MM.1S (cell line): ENCODE data around the gene CD48.

Experiments
- DNase-seq: peaks from one replicate; pipeline ENCODE4 v3.0.0-alpha.2; 2015
- H2AFZ ChIP-seq: fragments of 300-600 bp; sonication (generic); 2 replicates; pipeline ENCODE4 v1.6.0; 2016; ENCODE audit warnings: antibody characterized with exemption, low read length
- H3F3A ChIP-seq: fragments of 300-600 bp; sonication (generic); 2 replicates; pipeline ENCODE4 v1.6.1; 2016; ENCODE audit warnings: mild to moderate bottlenecking, antibody characterized with exemption, low read length, moderate library complexity, mixed read lengths; ENCODE audit not compliant: insufficient read depth
- H3K27ac ChIP-seq: fragments of 300-600 bp; sonication (generic); 2 replicates; pipeline ENCODE4 v1.5.1; 2016; ENCODE audit warnings: mild to moderate bottlenecking, low read length
- H3K27me3 ChIP-seq: fragments of 300-600 bp; sonication (generic); replicated peaks from 2 replicates; pipeline ENCODE4 v1.6.0; 2016; ENCODE audit warnings: low read length; ENCODE audit not compliant: insufficient read depth
- H3K36me3 ChIP-seq: fragments of 300-600 bp; sonication (generic); replicated peaks from 2 replicates; pipeline ENCODE4 v1.6.1; 2016; ENCODE audit warnings: mild to moderate bottlenecking, low read length, mixed read lengths; ENCODE audit not compliant: insufficient read depth
- H3K4me1 ChIP-seq: fragments of 300-600 bp; sonication (generic); 2 replicates; pipeline ENCODE4 v1.6.1; 2016; ENCODE audit warnings: low read length, mixed read lengths
- H3K4me2 ChIP-seq: fragments of 300-600 bp; sonication (generic); 2 replicates; pipeline ENCODE4 v1.6.0; 2016; ENCODE audit warnings: low read depth, low read length
- H3K4me3 ChIP-seq: fragments of 300-600 bp; sonication (generic); 2 replicates; pipeline ENCODE4 v1.5.1; 2016; ENCODE audit warnings: low read length, mixed read lengths
- H3K79me2 ChIP-seq: fragments of 300-600 bp; sonication (generic); 2 replicates; pipeline ENCODE4 v1.6.1; 2016; ENCODE audit warnings: mixed run types, low read length, mixed read lengths
- H3K9ac ChIP-seq: fragments of 300-600 bp; sonication (generic); 2 replicates; pipeline ENCODE4 v1.6.1; 2016; ENCODE audit warnings: low read length, mixed read lengths
- H3K9me2 ChIP-seq: fragments of 300-600 bp; sonication (generic); replicated peaks from 2 replicates; pipeline ENCODE4 v1.6.1; 2016; ENCODE audit warnings: mild to moderate bottlenecking, low read length, mixed read lengths; ENCODE audit not compliant: insufficient read depth
- H3K9me3 ChIP-seq: fragments of 300-600 bp; sonication (generic); replicated peaks from 2 replicates; pipeline ENCODE4 v1.6.1; 2016; ENCODE audit warnings: mild to moderate bottlenecking, low read length, mixed read lengths; ENCODE audit not compliant: insufficient read depth
- H4K20me1 ChIP-seq: fragments of 300-600 bp; sonication (generic); 2 replicates; pipeline ENCODE4 v1.6.1; 2016; ENCODE audit warnings: mild to moderate bottlenecking, low read length, moderate library complexity, mixed read lengths; ENCODE audit not compliant: insufficient read depth
- EZH2 ChIP-seq: fragments of 300-600 bp; sonication (generic); optimal IDR thresholded peaks from 2 replicates; pipeline ENCODE3; 2017; ENCODE audit warnings: low read depth, mild to moderate bottlenecking, antibody characterized with exemption, low read length, mixed read lengths
- EZH2phosphoT487 ChIP-seq: fragments of 300-600 bp; sonication (generic); IDR thresholded peaks from 2 replicates; pipeline ENCODE4 v1.6.1; 2018; ENCODE audit warnings: antibody characterized with exemption, low read length
- TF ChIP-seq, protein P1 (sequence below): fragments of 300-600 bp; sonication (generic); IDR thresholded peaks from 2 replicates; pipeline ENCODE4 v1.5.1; 2016; ENCODE audit warnings: antibody characterized with exemption, low read length, mixed read lengths

CD48 gene

GRCh38 chr1:160746836-160747500 lies 35.3 kb upstream of the CD48 start:
- H3K4me3 ChIP-seq = no peak overlapping the region
- no peak overlapping the region for H3K27ac ChIP-seq
- H3K9ac ChIP-seq = no peak overlapping the region
- H3K4me1 ChIP-seq = peaks cover 39% of the 10 kb centered on the region
- H3F3A ChIP-seq = peaks cover 40% of the 10 kb centered on the region
- no peaks in the 10 kb centered on the region for H3K27me3 ChIP-seq
- H3K9me3 ChIP-seq = no peaks in the 10 kb centered on the region
- H3K79me2 ChIP-seq = peaks cover 95% of the 10 kb centered on the region
- DNase-seq = no peak
- peaks cover 27% of the 10 kb centered on the region for H3K36me3 ChIP-seq
- H3K9me2 ChIP-seq = no peaks in the 10 kb centered on the region
- H3K4me2 ChIP-seq = no peak overlapping the region
- H2AFZ ChIP-seq = no peak overlapping the region
- no peak for TF ChIP-seq EZH2
- TF ChIP-seq EZH2phosphoT487 = no peak
- TF ChIP-seq, protein P1, sequence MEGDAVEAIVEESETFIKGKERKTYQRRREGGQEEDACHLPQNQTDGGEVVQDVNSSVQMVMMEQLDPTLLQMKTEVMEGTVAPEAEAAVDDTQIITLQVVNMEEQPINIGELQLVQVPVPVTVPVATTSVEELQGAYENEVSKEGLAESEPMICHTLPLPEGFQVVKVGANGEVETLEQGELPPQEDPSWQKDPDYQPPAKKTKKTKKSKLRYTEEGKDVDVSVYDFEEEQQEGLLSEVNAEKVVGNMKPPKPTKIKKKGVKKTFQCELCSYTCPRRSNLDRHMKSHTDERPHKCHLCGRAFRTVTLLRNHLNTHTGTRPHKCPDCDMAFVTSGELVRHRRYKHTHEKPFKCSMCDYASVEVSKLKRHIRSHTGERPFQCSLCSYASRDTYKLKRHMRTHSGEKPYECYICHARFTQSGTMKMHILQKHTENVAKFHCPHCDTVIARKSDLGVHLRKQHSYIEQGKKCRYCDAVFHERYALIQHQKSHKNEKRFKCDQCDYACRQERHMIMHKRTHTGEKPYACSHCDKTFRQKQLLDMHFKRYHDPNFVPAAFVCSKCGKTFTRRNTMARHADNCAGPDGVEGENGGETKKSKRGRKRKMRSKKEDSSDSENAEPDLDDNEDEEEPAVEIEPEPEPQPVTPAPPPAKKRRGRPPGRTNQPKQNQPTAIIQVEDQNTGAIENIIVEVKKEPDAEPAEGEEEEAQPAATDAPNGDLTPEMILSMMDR = no peak
- H4K20me1 ChIP-seq = peaks cover 45% of the 10 kb centered on the region; the same call in 1 of the 2 replicates

- Histone ChIP-seq H3K27ac (no peak overlapping the region), H3K79me2 (peaks cover 100% of the 10 kb centered on the region), H3K4me2 (no peak overlapping the region), H3K9me2 (no peaks in the 10 kb centered on the region), H3K4me3 (no peak overlapping the region), H2AFZ (no peak overlapping the region), H3K27me3 (no peaks in the 10 kb centered on the region), H3K4me1 (peaks cover 44% of the 10 kb centered on the region), H4K20me1 (peaks cover 39% of the 10 kb centered on the region; the same call in 1 of the 2 replicates), H3K36me3 (peaks cover 17% of the 10 kb centered on the region), H3F3A (peaks cover 53% of the 10 kb centered on the region), H3K9me3 (no peaks in the 10 kb centered on the region), H3K9ac (no peak overlapping the region)
- DNase-seq = no peak
- no peak for TF ChIP-seq EZH2
- no peak for TF ChIP-seq EZH2phosphoT487
- TF ChIP-seq, protein P1 = no peak
Observed at GRCh38 chr1:160745551-160745950, 33.9 kb upstream of the CD48 start.

- H3K9me2 ChIP-seq = no peaks in the 10 kb centered on the region
- no peak for DNase-seq
- H3K9ac ChIP-seq = no peak overlapping the region
- H3K4me3 ChIP-seq = no peak overlapping the region
- peak overlapping the region; percentile 88; the same call in 1 of the 2 replicates for H3K27ac ChIP-seq
- H4K20me1 ChIP-seq = peaks cover 35% of the 10 kb centered on the region; the same call in 1 of the 2 replicates
- peaks cover 11% of the 10 kb centered on the region for H3K36me3 ChIP-seq
- H3K9me3 ChIP-seq = no peaks in the 10 kb centered on the region
- no peaks in the 10 kb centered on the region for H3K27me3 ChIP-seq
- peaks cover 44% of the 10 kb centered on the region for H3K4me1 ChIP-seq
- no peak for TF ChIP-seq EZH2
- no peak for TF ChIP-seq EZH2phosphoT487
- TF ChIP-seq, protein P1 = no peak
- peaks cover 100% of the 10 kb centered on the region for H3K79me2 ChIP-seq
- no peak overlapping the region for H2AFZ ChIP-seq
- H3F3A ChIP-seq = peaks cover 54% of the 10 kb centered on the region
- peak overlapping the region; percentile 92 for H3K4me2 ChIP-seq
Observed at GRCh38 chr1:160744852-160745520, 33.4 kb upstream of the CD48 start.
